H1 (cell line): ENCODE measurements around the gene CISD2. TPM values are rescaled to one million over a fixed set of nuclear protein-coding genes. Genes with fewer than 3 reads are reported as not detected.

Experiments
- CTCF ChIA-PET: fragments of 300-600 bp; sonication (Branson Sonifier 250); formaldehyde crosslinking; loops from one replicate; lab custom pipeline; 2021; ENCODE audit not compliant: partially characterized antibody; lab: Charles Lee
- POLR2A ChIA-PET: fragments of 300-600 bp; sonication (Branson Sonifier 250); formaldehyde crosslinking; loops from one replicate; lab custom pipeline; 2021; ENCODE audit warnings: inconsistent platforms; ENCODE audit not compliant: partially characterized antibody; lab: Charles Lee
- DNase-seq, 2 experiments: peaks; one replicate each; pipeline versions ENCODE4 v3.0.0 to v3.0.0-alpha.2; 2010 to 2022; ENCODE audit warnings: low spot score in 2 of 2, low read depth in 1 of 2, mixed read lengths in 1 of 2
- FAIRE-seq: peaks from 2 replicates; lab custom pipeline; 2011; peaks lifted over from hg19 to GRCh38; lab: Jason Lieb, UNC
- H2AFZ ChIP-seq: 2 replicates; pipeline ENCODE4 v1.8.1; 2012; ENCODE audit warnings: low read length, inconsistent platforms
- H2AK5ac ChIP-seq: 2 replicates; pipeline ENCODE4 v1.6.1; 2013; ENCODE audit warnings: low read depth, low read length
- H2BK120ac ChIP-seq: replicated peaks from 2 replicates; pipeline ENCODE3; 2013; ENCODE audit warnings: low read depth, low read length, inconsistent platforms
- H2BK12ac ChIP-seq: 2 replicates; pipeline ENCODE4 v1.6.1; 2013; ENCODE audit warnings: low read depth, low read length
- H2BK15ac ChIP-seq: 2 replicates; pipeline ENCODE4 v1.6.1; 2013; ENCODE audit warnings: low read length
- H2BK20ac ChIP-seq: 2 replicates; pipeline ENCODE4 v1.6.1; 2013; ENCODE audit warnings: low read length
- H2BK5ac ChIP-seq: 2 replicates; pipeline ENCODE4 v1.6.1; 2013; ENCODE audit warnings: low read depth, low read length
- H3K14ac ChIP-seq: 2 replicates; pipeline ENCODE4 v1.6.1; 2013; ENCODE audit warnings: inconsistent platforms; ENCODE audit not compliant: insufficient read length
- H3K18ac ChIP-seq: 2 replicates; pipeline ENCODE4 v1.6.1; 2013; ENCODE audit warnings: low read length; ENCODE audit errors: extremely low read depth
- H3K23ac ChIP-seq: 2 replicates; pipeline ENCODE4 v1.6.1; 2013; ENCODE audit warnings: inconsistent platforms; ENCODE audit not compliant: insufficient read length
- H3K23me2 ChIP-seq: 2 replicates; pipeline ENCODE4 v1.6.1; 2013; ENCODE audit warnings: low read depth, low read length
- H3K27ac ChIP-seq: 2 replicates; pipeline ENCODE4 v1.6.1; 2011; ENCODE audit warnings: low read depth, low read length, inconsistent platforms
- H3K27me3 ChIP-seq, 4 experiments: replicated peaks in 1 of 4; 1 replicate in 1 of 4; 2 replicates in 3 of 4; pipeline versions ENCODE4 v1.6.1 to v1.8.1; 2011 to 2013; ENCODE audit warnings: low read length in 3 of 4, mild to moderate bottlenecking in 3 of 4, inconsistent platforms in 2 of 4, mixed read lengths in 2 of 4, moderate library complexity in 1 of 4; ENCODE audit not compliant: control insufficient read depth in 3 of 4, insufficient read depth in 3 of 4; ENCODE audit errors: extremely low read depth in 1 of 4
- H3K36me3 ChIP-seq, 4 experiments: 2 replicates each; pipeline versions ENCODE4 v1.6.1 to v1.8.1; 2011 to 2013; ENCODE audit warnings: mild to moderate bottlenecking in 4 of 4, low read length in 3 of 4, moderate library complexity in 2 of 4, control low read depth in 1 of 4, inconsistent platforms in 1 of 4; ENCODE audit not compliant: insufficient read depth in 4 of 4, control insufficient read depth in 2 of 4
- H3K4ac ChIP-seq: replicated peaks from 2 replicates; pipeline ENCODE3; 2013; ENCODE audit warnings: low read length, low read depth, mixed read lengths, inconsistent platforms; ENCODE audit not compliant: insufficient read length
- H3K4me1 ChIP-seq, 4 experiments: replicated peaks in 1 of 4; 1 replicate in 1 of 4; 2 replicates in 3 of 4; pipeline versions ENCODE4 v1.6.1 to v1.8.1; 2011 to 2013; ENCODE audit warnings: low read length in 3 of 4, inconsistent platforms in 2 of 4, mixed read lengths in 1 of 4; ENCODE audit not compliant: insufficient read depth in 4 of 4, control insufficient read depth in 3 of 4
- H3K4me2 ChIP-seq, 2 experiments: 2 replicates each; pipeline versions ENCODE4 v1.6.1 to v1.8.1; 2011 to 2013; ENCODE audit warnings: low read depth in 2 of 2, low read length in 2 of 2, control low read depth in 1 of 2, inconsistent platforms in 1 of 2, mild to moderate bottlenecking in 1 of 2; ENCODE audit not compliant: insufficient read depth in 1 of 2
- H3K4me3 ChIP-seq, 4 experiments: fragments of 200-600, 300-600 bp in 1 of 4; sonication (generic), shearing (Covaris generic), sonication (Bioruptor Twin) in 1 of 4; 2 replicates each; pipeline versions ENCODE4 v1.5.1 to v1.8.1; 2011 to 2016; ENCODE audit warnings: low read length in 4 of 4, low read depth in 3 of 4, control low read depth in 2 of 4, inconsistent platforms in 2 of 4, mild to moderate bottlenecking in 2 of 4, mixed read lengths in 1 of 4, moderate library complexity in 1 of 4; ENCODE audit not compliant: insufficient read depth in 2 of 4; ENCODE audit errors: extremely low read depth in 1 of 4
- H3K56ac ChIP-seq: replicated peaks from 2 replicates; pipeline ENCODE3; 2013; ENCODE audit warnings: low read depth, mild to moderate bottlenecking, mixed read lengths, low read length, inconsistent platforms; ENCODE audit not compliant: insufficient read length
- H3K79me1 ChIP-seq: 2 replicates; pipeline ENCODE4 v1.6.1; 2013; ENCODE audit warnings: low read depth, low read length, control low read depth
- H3K79me2 ChIP-seq, 2 experiments: 2 replicates each; pipeline versions ENCODE4 v1.6.1 to v1.8.1; 2012 to 2013; ENCODE audit warnings: low read length in 2 of 2, mild to moderate bottlenecking in 2 of 2, inconsistent platforms in 1 of 2; ENCODE audit not compliant: insufficient read depth in 2 of 2, control insufficient read depth in 1 of 2
- H3K9ac ChIP-seq, 4 experiments: replicated peaks in 1 of 4; 1 replicate in 1 of 4; 2 replicates in 3 of 4; pipeline versions ENCODE4 v1.6.1 to v1.8.1; 2011 to 2013; ENCODE audit warnings: low read depth in 3 of 4, low read length in 3 of 4, control low read depth in 2 of 4, mild to moderate bottlenecking in 2 of 4, moderate library complexity in 2 of 4, inconsistent platforms in 1 of 4; ENCODE audit errors: extremely low read depth in 1 of 4
- H3K9me3 ChIP-seq, 2 experiments: 2 replicates each; pipeline versions ENCODE4 v1.6.1 to v1.8.1; 2012 to 2013; ENCODE audit warnings: mild to moderate bottlenecking in 2 of 2, moderate library complexity in 2 of 2, control low read depth in 1 of 2, inconsistent platforms in 1 of 2, low read depth in 1 of 2, low read length in 1 of 2, mixed read lengths in 1 of 2; ENCODE audit not compliant: insufficient read depth in 2 of 2
- H4K20me1 ChIP-seq, 2 experiments: replicated peaks in 1 of 2; 2 replicates each; pipeline versions ENCODE3 to v1.8.1; 2011 to 2013; ENCODE audit warnings: inconsistent platforms in 2 of 2, low read length in 2 of 2, mild to moderate bottlenecking in 1 of 2; ENCODE audit not compliant: insufficient read depth in 2 of 2, control insufficient read depth in 1 of 2
- H4K5ac ChIP-seq: 2 replicates; pipeline ENCODE4 v1.6.1; 2013; ENCODE audit warnings: low read length, low read depth, mixed read lengths, inconsistent platforms; ENCODE audit not compliant: insufficient read length
- H4K8ac ChIP-seq: 2 replicates; pipeline ENCODE4 v1.8.0; 2013; ENCODE audit warnings: mild to moderate bottlenecking, moderate library complexity, low read length, inconsistent platforms; ENCODE audit not compliant: insufficient read depth; ENCODE audit errors: extremely low read depth
- H4K91ac ChIP-seq: replicated peaks from 2 replicates; pipeline ENCODE3; 2013; ENCODE audit warnings: low read length, mixed read lengths, inconsistent platforms; ENCODE audit not compliant: insufficient read length
- CEBPB ChIP-seq: IDR thresholded peaks from 2 replicates; pipeline ENCODE4 v1.6.1; 2012; ENCODE audit warnings: low read depth, low read length
- EP300 ChIP-seq, 2 experiments: IDR thresholded peaks; 1 replicate in 1 of 2; 2 replicates in 1 of 2; pipeline ENCODE4 v1.6.1; 2011 to 2012; ENCODE audit warnings: low read depth in 2 of 2, low read length in 2 of 2, mild to moderate bottlenecking in 2 of 2, borderline replicate concordance in 1 of 2, inconsistent platforms in 1 of 2, moderate library complexity in 1 of 2
- EZH2 ChIP-seq: fragments of 200-600 bp; sonication (generic); IDR thresholded peaks from 2 replicates; pipeline ENCODE4 v1.7.1; 2012; ENCODE audit warnings: low read depth, mild to moderate bottlenecking, moderate library complexity, low read length, inconsistent platforms; ENCODE audit not compliant: severe bottlenecking
- JUN ChIP-seq: IDR thresholded peaks from 2 replicates; pipeline ENCODE4 v1.6.1; 2011; ENCODE audit warnings: low read depth, mild to moderate bottlenecking, improper control_type of control experiment, low read length
- KDM4A ChIP-seq: IDR thresholded peaks from one replicate; pipeline ENCODE4 v1.7.1; 2012; ENCODE audit warnings: low read depth, mild to moderate bottlenecking, moderate library complexity, low read length, inconsistent platforms; ENCODE audit not compliant: severe bottlenecking
- KDM5A ChIP-seq: fragments of 200-600 bp; IDR thresholded peaks from 2 replicates; pipeline ENCODE4 v1.7.1; 2012; ENCODE audit warnings: mild to moderate bottlenecking, low read length, inconsistent platforms, mixed read lengths
- MAFK ChIP-seq: IDR thresholded peaks from 2 replicates; pipeline ENCODE4 v1.6.1; 2012; ENCODE audit warnings: low read depth, mild to moderate bottlenecking, improper control_type of control experiment, low read length
- POLR2A ChIP-seq, 2 experiments: IDR thresholded peaks; 1 replicate in 1 of 2; 2 replicates in 1 of 2; pipeline ENCODE4 v1.6.1; 2011; ENCODE audit warnings: low read depth in 2 of 2, low read length in 2 of 2, mild to moderate bottlenecking in 2 of 2; ENCODE audit errors: control extremely low read depth in 1 of 2
- POLR2AphosphoS5 ChIP-seq: IDR thresholded peaks from 2 replicates; pipeline ENCODE4 v1.6.1; 2011; ENCODE audit warnings: low read depth, low read length
- RNF2 ChIP-seq: fragments of 200-900, 300-1000 bp; sonication (generic); IDR thresholded peaks from 2 replicates; pipeline ENCODE4 v1.7.1; 2016; ENCODE audit warnings: borderline replicate concordance, low read depth, mild to moderate bottlenecking, antibody characterized with exemption, low read length; ENCODE audit not compliant: poor library complexity, severe bottlenecking; ENCODE audit errors: missing control alignments
- SP2 ChIP-seq: IDR thresholded peaks from 2 replicates; pipeline ENCODE4 v1.6.1; 2012; ENCODE audit warnings: mild to moderate bottlenecking, low read length, inconsistent platforms
- WGBS, 2 experiments: shearing (Covaris generic) in 1 of 2; methylation state at CpG; one replicate each; pipeline versions ENCODE4 v1.1.6 to v1.1.7; 2013 to 2015; ENCODE audit warnings: low lambda C conversion rate in 2 of 2, mixed read lengths in 2 of 2, inconsistent platforms in 1 of 2, low coverage in 1 of 2, missing lambda C conversion rate in 1 of 2; ENCODE audit not compliant: insufficient replicate concordance in 2 of 2, insufficient coverage in 1 of 2, insufficient read length in 1 of 2; ENCODE audit errors: extremely low coverage in 1 of 2, missing lambda C conversion rate in 1 of 2; 5-methylcytosine and 5-hydroxymethylcytosine counted together
- polyA plus RNA-seq, 7 experiments: library from polyadenylated mRNA; depleted of rRNA in 3 of 7; stranded (reverse) in 5 of 7; unstranded in 2 of 7; fragments of >200 nt in 5 of 7; fragments of 200-250 nt in 2 of 7; gene quantifications; 1 replicate in 5 of 7; 2 replicates in 1 of 7; 4 replicates in 1 of 7; pipeline versions ENCODE4 v1.2.1 to v1.2.3, GENCODE V29; 2011 to 2013; ENCODE audit warnings: missing spikeins in 2 of 7, mixed read lengths in 2 of 7
- total RNA-seq: library from RNA; stranded (reverse); fragmentation: NEBNext Ultra II Directional; extraction: Animal tissue kit (Norgen Biotek cat#: 25700); gene quantifications from 2 replicates; pipeline ENCODE4 v1.2.1, GENCODE V29; 2021
- TF ChIP-seq, protein P1 (sequence below): IDR thresholded peaks from 2 replicates; pipeline ENCODE4 v1.6.1; 2011; ENCODE audit warnings: low read length, improper control_type of control experiment

CISD2 gene
- total and polyA plus RNA-seq, 2 of the 8 experiments (the other 6 are each of a cell fraction or from before 2014, with no cell fraction given), result 23.7 to 48.3 TPM

DNA sequence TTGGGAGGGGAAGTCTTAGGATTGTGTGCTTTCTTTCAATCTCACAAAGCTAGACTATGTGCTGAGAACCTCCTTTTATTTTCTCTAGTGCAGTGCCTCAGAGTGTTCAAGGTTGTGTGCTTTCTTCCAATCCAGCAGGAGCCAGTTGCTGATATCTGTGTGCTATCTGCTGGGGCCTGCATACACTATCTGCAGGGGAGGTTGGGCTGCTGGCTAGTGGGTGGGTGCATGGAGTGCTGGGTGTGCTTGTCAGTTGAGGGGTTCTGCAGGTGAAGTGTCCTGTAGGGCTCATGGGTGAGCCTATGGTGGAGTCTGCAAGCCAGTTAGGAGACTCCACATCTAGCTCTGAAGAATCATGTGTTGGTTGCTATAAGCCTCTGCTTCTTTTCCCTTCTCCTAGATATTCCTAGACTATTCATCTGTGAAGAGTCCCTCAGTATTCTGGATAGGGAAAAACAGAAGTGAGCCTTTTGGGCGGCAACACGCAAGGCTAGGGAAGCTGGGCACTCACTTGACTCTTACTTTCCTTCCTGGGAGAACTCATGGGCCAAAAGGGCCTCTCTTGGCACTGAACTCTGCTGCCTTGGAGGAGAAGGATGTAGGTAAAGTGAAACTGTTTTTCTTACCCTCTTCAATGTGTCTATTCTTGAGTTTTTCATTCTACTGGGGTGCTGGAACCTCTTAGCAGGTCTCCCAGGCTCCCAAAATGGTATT, 8.0 kb upstream of the CISD2 start:
- Histone ChIP-seq H2BK5ac (no peak overlapping the region), H2BK15ac (no peak overlapping the region), H3K4me3 (no peak overlapping the region), H2BK12ac (no peak overlapping the region), H2BK120ac (no peak overlapping the region), H2BK20ac (no peak overlapping the region), H3K4me1 (no peaks in the 10 kb centered on the region), H3K79me1 (no peaks in the 10 kb centered on the region), H3K14ac (no peak overlapping the region), H2AFZ (no peak overlapping the region), H3K4ac (no peak overlapping the region), H3K23ac (no peak overlapping the region), H3K36me3 (peaks cover 0 to 5% (median 2%) of the 10 kb centered on the region in 4 experiments; a peak in 2 of 8 replicates), H3K9me3 (peaks cover 5 to 7% of the 10 kb centered on the region in 2 experiments; a peak in 2 of 4 replicates), H3K9ac (no peak overlapping the region), H3K56ac (no peak overlapping the region), H4K5ac (no peak overlapping the region), H2AK5ac (no peak overlapping the region), H4K20me1 (no peaks in the 10 kb centered on the region), H3K27ac (no peak overlapping the region), H3K23me2 (no peaks in the 10 kb centered on the region), H3K27me3 (no peaks in the 10 kb centered on the region), H3K18ac (no peak overlapping the region), H3K4me2 (no peak overlapping the region), H4K8ac (no peak overlapping the region), H4K91ac (no peak overlapping the region), H3K79me2 (peaks cover 0 to 26% of the 10 kb centered on the region in 2 experiments; a peak in 2 of 4 replicates)
- ChIA-PET POLR2A (interaction anchor here (1.0 kb wide), 2 partner anchors 33 to 35 kb away, joined by 3 to 4 read pairs; no protein-coding TSS in a partner anchor), CTCF (no interaction called here)
- WGBS, 2 experiments, result 96% methylated on average over 2 of the region's 2 CpGs; no CpG with 5 or more reads in 1 of the 2 experiments
- DNase-seq (no peak), FAIRE-seq (no peak)
- TF ChIP-seq, protein P1, sequence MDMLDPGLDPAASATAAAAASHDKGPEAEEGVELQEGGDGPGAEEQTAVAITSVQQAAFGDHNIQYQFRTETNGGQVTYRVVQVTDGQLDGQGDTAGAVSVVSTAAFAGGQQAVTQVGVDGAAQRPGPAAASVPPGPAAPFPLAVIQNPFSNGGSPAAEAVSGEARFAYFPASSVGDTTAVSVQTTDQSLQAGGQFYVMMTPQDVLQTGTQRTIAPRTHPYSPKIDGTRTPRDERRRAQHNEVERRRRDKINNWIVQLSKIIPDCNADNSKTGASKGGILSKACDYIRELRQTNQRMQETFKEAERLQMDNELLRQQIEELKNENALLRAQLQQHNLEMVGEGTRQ, result no peak
- TF ChIP-seq KDM4A (no peak), KDM5A (no peak), JUN (no peak), MAFK (no peak), SP2 (no peak), RNF2 (no peak), EP300 (IDR thresholded peaks at IDR 0.05; ENCODE audit: borderline replicate concordance in 1 of 2, low read depth in 2 of 2, low read length in 2 of 2) (no peak), POLR2AphosphoS5 (no peak), CEBPB (no peak), EZH2 (no peak), POLR2A (IDR thresholded peaks at IDR 0.05; ENCODE audit: control extremely low read depth in 1 of 2, low read depth in 2 of 2, low read length in 2 of 2) (no peak)
